Fibroblast of lung (primary cell): ENCODE data around the gene OR5P2.

Experiments used
- EZH2 ChIP-seq: IDR thresholded peaks from 2 replicates; pipeline ENCODE4 v1.5.1; 2012; ENCODE audit warnings: low read length, control low read depth, mild to moderate bottlenecking; ENCODE audit errors: missing control alignments
- TF ChIP-seq, protein P1 (sequence below), 2 donors: IDR thresholded peaks in 1 of 2; conservative IDR thresholded peaks in 1 of 2; 1 replicate in 1 of 2; 2 replicates in 1 of 2; pipeline ENCODE4 v1.5.1; 2011 to 2012; ENCODE audit warnings: low read length in 2 of 2, control low read depth in 1 of 2, inconsistent platforms in 1 of 2, low read depth in 1 of 2, mild to moderate bottlenecking in 1 of 2

DNA sequence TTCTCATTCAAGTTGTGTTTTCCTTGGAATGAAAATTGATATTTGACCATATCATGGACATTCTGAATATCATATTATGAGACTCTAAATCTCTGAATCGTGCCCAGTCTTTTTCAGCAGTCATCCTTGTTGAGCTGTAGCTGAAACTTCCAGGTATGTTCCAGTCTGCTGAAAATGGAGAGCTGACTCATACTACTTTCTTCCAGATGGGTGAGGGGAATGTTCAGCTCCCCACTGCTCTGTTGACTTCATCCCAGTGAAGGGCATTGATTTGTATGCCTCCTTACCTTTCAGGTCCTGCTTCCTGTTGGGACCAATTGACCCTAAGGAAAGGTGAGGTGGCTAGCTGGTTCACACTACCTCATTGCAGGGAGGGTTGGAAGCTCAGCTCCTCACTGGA, 3.5 kb downstream of the OR5P2 start:
- TF ChIP-seq, protein P1, sequence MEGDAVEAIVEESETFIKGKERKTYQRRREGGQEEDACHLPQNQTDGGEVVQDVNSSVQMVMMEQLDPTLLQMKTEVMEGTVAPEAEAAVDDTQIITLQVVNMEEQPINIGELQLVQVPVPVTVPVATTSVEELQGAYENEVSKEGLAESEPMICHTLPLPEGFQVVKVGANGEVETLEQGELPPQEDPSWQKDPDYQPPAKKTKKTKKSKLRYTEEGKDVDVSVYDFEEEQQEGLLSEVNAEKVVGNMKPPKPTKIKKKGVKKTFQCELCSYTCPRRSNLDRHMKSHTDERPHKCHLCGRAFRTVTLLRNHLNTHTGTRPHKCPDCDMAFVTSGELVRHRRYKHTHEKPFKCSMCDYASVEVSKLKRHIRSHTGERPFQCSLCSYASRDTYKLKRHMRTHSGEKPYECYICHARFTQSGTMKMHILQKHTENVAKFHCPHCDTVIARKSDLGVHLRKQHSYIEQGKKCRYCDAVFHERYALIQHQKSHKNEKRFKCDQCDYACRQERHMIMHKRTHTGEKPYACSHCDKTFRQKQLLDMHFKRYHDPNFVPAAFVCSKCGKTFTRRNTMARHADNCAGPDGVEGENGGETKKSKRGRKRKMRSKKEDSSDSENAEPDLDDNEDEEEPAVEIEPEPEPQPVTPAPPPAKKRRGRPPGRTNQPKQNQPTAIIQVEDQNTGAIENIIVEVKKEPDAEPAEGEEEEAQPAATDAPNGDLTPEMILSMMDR (conservative IDR thresholded peaks at IDR 0.05 in 1 of 2, IDR thresholded peaks at IDR 0.05 in 1 of 2; ENCODE audit: low read depth in 1 of 2, low read length in 2 of 2), result no peak
- TF ChIP-seq EZH2, result no peak
